ENCODE data around the gene DNAH10. TPM values are rescaled to one million over a fixed set of nuclear protein-coding genes. Genes with fewer than 3 reads are reported as not detected.

DNAH10 gene
- total RNA-seq, 1 donor from 2014 or later, result not detected

DNA sequence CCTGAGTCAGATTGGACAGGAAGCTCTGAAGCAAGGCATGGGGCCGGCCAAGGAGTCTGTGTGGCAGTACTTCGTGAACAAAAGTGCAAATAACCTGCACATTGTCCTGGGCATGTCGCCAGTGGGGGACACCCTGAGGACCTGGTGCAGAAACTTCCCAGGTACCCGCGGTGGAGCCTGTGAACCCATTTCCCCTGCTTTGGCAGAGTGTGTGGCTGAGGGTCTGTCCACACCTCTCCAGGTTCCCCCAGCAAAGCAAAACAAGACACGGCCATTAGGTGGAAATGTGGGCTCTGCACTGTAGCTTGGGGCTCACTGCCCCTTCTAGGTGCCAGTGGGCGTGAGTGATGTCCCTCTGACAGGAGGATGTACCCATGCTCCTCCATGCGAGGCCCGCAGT lies 131.2 kb downstream of the DNAH10 start:
- Histone ChIP-seq H3K36me3 (no peaks in the 10 kb centered on the region), H3K27ac (replicated peaks) (no peak overlapping the region), H3K9me3 (replicated peaks) (no peaks in the 10 kb centered on the region), H3K4me1 (no peaks in the 10 kb centered on the region), H3K27me3 (ENCODE audit: low read depth) (peaks cover 74% of the 10 kb centered on the region), H3K4me3 (no peak overlapping the region)
- DNase-seq, result no peak
- no peak for TF ChIP-seq CTCF (IDR thresholded peaks at IDR 0.05; ENCODE audit: borderline replicate concordance)
- intact Hi-C loops (cut with micrococcal nuclease), result no loop called here

DNA sequence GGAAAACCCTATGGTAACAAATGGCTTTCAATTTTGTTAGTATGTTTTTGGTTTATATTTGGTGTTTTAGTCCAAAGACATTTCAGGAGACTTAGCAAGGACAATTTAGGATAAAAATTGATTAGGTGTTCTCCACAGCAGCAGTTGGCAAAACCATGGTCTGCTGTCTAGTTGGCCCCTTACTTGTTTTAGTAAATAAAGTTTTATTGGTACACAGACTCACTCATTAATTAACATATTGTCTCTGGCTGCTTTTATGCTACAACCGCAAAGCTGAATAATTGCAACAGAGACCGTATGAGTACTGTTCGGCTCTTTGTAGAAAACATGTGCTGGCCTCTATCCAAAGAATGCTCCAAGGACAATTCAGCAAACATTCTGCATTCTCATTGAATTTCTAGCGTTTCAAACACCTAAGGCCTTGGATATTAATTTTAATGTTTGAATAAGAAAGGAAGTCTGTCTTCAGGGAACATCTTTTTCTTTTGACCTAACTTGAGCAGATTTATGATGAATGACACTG lies 132.8 kb downstream of the DNAH10 start:
- TF ChIP-seq CTCF (IDR thresholded peaks at IDR 0.05; ENCODE audit: borderline replicate concordance), result no peak
- H3K4me1 ChIP-seq, result no peaks in the 10 kb centered on the region
- no peaks in the 10 kb centered on the region for H3K9me3 ChIP-seq (replicated peaks)
- intact Hi-C loops (cut with micrococcal nuclease), result no loop called here
- no peaks in the 10 kb centered on the region for H3K36me3 ChIP-seq
- peaks cover 74% of the 10 kb centered on the region for H3K27me3 ChIP-seq (ENCODE audit: low read depth)
- DNase-seq, result no peak
- H3K4me3 ChIP-seq, result no peak overlapping the region
- no peak overlapping the region for H3K27ac ChIP-seq (replicated peaks)

- Histone ChIP-seq H3K36me3 (no peaks in the 10 kb centered on the region), H3K27ac (replicated peaks) (no peak overlapping the region), H3K4me1 (no peaks in the 10 kb centered on the region), H3K4me3 (no peak overlapping the region), H3K27me3 (ENCODE audit: low read depth) (peaks cover 74% of the 10 kb centered on the region), H3K9me3 (replicated peaks) (no peaks in the 10 kb centered on the region)
- TF ChIP-seq CTCF (IDR thresholded peaks at IDR 0.05; ENCODE audit: borderline replicate concordance), result no peak
- DNase-seq, result no peak
- intact Hi-C loops (cut with micrococcal nuclease), result no loop called here
These were observed 133.3 kb downstream of the DNAH10 start for GRCh38 chr12:123895451-123895850.

- intact Hi-C loops (cut with micrococcal nuclease), result no loop called here
- TF ChIP-seq CTCF (IDR thresholded peaks at IDR 0.05; ENCODE audit: borderline replicate concordance), result no peak
- Histone ChIP-seq H3K27me3 (ENCODE audit: low read depth) (peaks cover 73% of the 10 kb centered on the region), H3K4me3 (no peak overlapping the region), H3K36me3 (no peaks in the 10 kb centered on the region), H3K27ac (replicated peaks) (no peak overlapping the region), H3K4me1 (no peaks in the 10 kb centered on the region), H3K9me3 (replicated peaks) (no peaks in the 10 kb centered on the region)
- no peak for DNase-seq
These were observed 134.7 kb downstream of the DNAH10 start for GRCh38 chr12:123896767-123897166.

- no peak for TF ChIP-seq CTCF (IDR thresholded peaks at IDR 0.05; ENCODE audit: borderline replicate concordance)
- Histone ChIP-seq H3K4me3 (no peak overlapping the region), H3K4me1 (no peaks in the 10 kb centered on the region), H3K27ac (replicated peaks) (no peak overlapping the region), H3K9me3 (replicated peaks) (no peaks in the 10 kb centered on the region), H3K36me3 (no peaks in the 10 kb centered on the region), H3K27me3 (ENCODE audit: low read depth) (peaks cover 73% of the 10 kb centered on the region)
- intact Hi-C loops (cut with micrococcal nuclease), result no loop called here
- no peak for DNase-seq
These were observed 135.1 kb downstream of the DNAH10 start for GRCh38 chr12:123897221-123897620.
